Ishikawa (cell line): ENCODE data around the gene UBE3D.

Experiments used
- CEBPB ChIP-seq: IDR thresholded peaks from 2 replicates; pipeline ENCODE4 v1.6.1; 2012
- CREB1 ChIP-seq: IDR thresholded peaks from 2 replicates; pipeline ENCODE4 v1.6.1; 2012; ENCODE audit warnings: low read depth
- EGR1 ChIP-seq: IDR thresholded peaks from 2 replicates; pipeline ENCODE4 v1.6.1; 2012
- EP300 ChIP-seq: IDR thresholded peaks from 2 replicates; pipeline ENCODE4 v1.6.1; 2012; ENCODE audit warnings: borderline replicate concordance
- FOXM1 ChIP-seq: IDR thresholded peaks from 2 replicates; pipeline ENCODE4 v1.6.1; 2012; ENCODE audit warnings: low read depth, borderline replicate concordance
- MAX ChIP-seq: IDR thresholded peaks from 2 replicates; pipeline ENCODE4 v1.6.1; 2012
- NFIC ChIP-seq: IDR thresholded peaks from 2 replicates; pipeline ENCODE4 v1.6.1; 2012
- RAD21 ChIP-seq: IDR thresholded peaks from 2 replicates; pipeline ENCODE4 v1.6.1; 2012; ENCODE audit warnings: low read depth
- REST ChIP-seq: IDR thresholded peaks from 2 replicates; pipeline ENCODE4 v1.6.1; 2012; ENCODE audit warnings: low read depth, mild to moderate bottlenecking
- TAF1 ChIP-seq: IDR thresholded peaks from 2 replicates; pipeline ENCODE4 v1.6.1; 2012; ENCODE audit warnings: low read depth, mild to moderate bottlenecking
- TCF12 ChIP-seq: IDR thresholded peaks from 2 replicates; pipeline ENCODE4 v1.6.1; 2012; ENCODE audit warnings: low read depth
- TEAD4 ChIP-seq: IDR thresholded peaks from 2 replicates; pipeline ENCODE4 v1.6.1; 2012
- USF1 ChIP-seq: IDR thresholded peaks from 2 replicates; pipeline ENCODE4 v1.6.1; 2012
- YY1 ChIP-seq: IDR thresholded peaks from 2 replicates; pipeline ENCODE4 v1.6.1; 2012; ENCODE audit warnings: low read depth
- ZBTB7A ChIP-seq: IDR thresholded peaks from 2 replicates; pipeline ENCODE4 v1.6.1; 2012; ENCODE audit warnings: low read depth

Gene UBE3D

GRCh38 chr6:82988930-82989351 lies 76.7 kb downstream of the UBE3D start:
- TF ChIP-seq TCF12, result no peak
- no peak for TF ChIP-seq RAD21
- no peak for TF ChIP-seq MAX
- TF ChIP-seq NFIC, result no peak
- TF ChIP-seq TAF1, result no peak
- no peak for TF ChIP-seq YY1
- TF ChIP-seq CREB1, result no peak
- TF ChIP-seq USF1, result no peak
- no peak for TF ChIP-seq REST
- TF ChIP-seq ZBTB7A, result no peak
- no peak for TF ChIP-seq FOXM1
- no peak for TF ChIP-seq CEBPB
- no peak for TF ChIP-seq EGR1
- no peak for TF ChIP-seq TEAD4
- TF ChIP-seq EP300, result no peak

DNA sequence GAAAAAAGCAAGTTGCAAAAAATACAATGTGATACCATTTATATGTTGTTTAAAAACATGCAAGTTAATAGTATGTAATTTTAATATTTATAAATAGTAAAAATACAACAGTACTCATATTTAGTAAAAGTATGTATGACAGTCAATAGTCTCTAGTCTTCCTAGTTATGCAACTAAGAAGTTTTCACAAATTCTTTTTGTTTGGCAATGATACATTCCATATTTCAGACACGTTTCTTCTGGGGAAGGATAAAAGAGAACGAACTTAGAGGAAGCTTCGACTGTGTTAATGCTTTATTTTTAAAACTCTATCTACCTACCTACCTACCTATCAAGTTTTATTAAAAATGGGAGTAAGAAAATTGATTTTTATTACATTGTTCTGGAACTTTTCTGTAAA lies 77.7 kb downstream of the UBE3D start:
- TF ChIP-seq RAD21, result no peak
- TF ChIP-seq FOXM1, result no peak
- TF ChIP-seq EP300, result no peak
- no peak for TF ChIP-seq TCF12
- TF ChIP-seq REST, result no peak
- no peak for TF ChIP-seq USF1

GRCh38 chr6:82987416-82987815 lies 78.2 kb downstream of the UBE3D start:
- TF ChIP-seq TCF12, result no peak
- no peak for TF ChIP-seq TAF1
- TF ChIP-seq CREB1, result no peak
- TF ChIP-seq REST, result no peak
- no peak for TF ChIP-seq TEAD4
- TF ChIP-seq EGR1, result no peak
- no peak for TF ChIP-seq USF1
- TF ChIP-seq RAD21, result no peak
- no peak for TF ChIP-seq MAX
- no peak for TF ChIP-seq EP300
- TF ChIP-seq ZBTB7A, result no peak

DNA sequence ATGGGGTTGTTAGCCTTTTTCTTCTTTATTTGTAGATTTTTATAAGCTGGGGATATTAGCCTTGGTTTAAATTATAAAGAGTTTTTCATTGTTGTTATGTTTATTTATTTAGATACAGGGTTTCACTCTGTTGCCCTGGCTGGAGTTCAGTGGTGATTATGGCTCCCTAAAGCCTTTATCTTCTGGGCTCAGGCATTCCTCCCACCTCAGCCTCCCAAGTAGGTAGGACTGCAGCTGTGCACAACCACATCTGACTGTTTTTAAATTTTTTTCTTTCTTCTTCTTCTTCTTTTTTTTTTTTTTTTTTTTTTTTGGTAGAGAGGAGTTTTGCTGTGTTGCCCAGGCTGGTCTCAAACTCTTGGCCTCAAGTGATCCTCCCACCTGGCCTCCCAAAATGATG lies 80.9 kb downstream of the UBE3D start:
- TF ChIP-seq FOXM1 (no peak), YY1 (no peak)

DNA sequence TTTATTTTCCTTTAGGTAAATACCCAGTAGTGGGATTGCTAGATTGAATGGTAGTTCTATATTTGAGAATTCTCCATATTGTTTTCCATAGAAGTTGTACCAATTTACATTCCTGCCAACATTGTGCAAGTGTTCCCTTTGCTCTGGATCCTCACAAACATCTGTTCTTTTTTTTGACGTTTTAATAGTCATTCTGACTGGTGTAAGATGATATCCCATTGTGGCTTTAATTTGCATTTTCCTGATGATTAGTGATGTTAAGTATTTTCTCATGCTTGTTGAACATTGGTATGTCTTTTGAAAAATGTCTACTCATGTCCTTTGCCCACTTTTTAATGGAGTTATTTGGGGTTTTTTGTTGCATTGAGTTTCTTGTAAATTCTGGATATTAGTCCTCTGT lies 85.6 kb downstream of the UBE3D start:
- no peak; the same call in 1 of the 2 replicates for TF ChIP-seq FOXM1
- no peak for TF ChIP-seq RAD21
- peak; percentile 39; the same call in 1 of the 2 replicates for TF ChIP-seq TEAD4
- TF ChIP-seq NFIC, result no peak
- no peak for TF ChIP-seq TCF12
- peak; percentile 77 for TF ChIP-seq CEBPB
- TF ChIP-seq EP300, result no peak
- TF ChIP-seq ZBTB7A, result no peak
- no peak for TF ChIP-seq EGR1
